GM23338 (cell line): ENCODE measurements around the gene DOCK11. TPM values are rescaled to one million over a fixed set of nuclear protein-coding genes. Genes with fewer than 3 reads are reported as not detected.

Experiments used
- ATAC-seq: fragments of 200-7000 bp; cut with Tn5 transposase; 3 replicates; pipeline ENCODE4 v1.9.1; 2020
- DNase-seq: peaks from one replicate; pipeline ENCODE4 v3.0.0-alpha.2; 2015; ENCODE audit warnings: low spot score
- H2AFZ ChIP-seq: fragments of 200-600 bp; sonication (generic); 2 replicates; pipeline ENCODE4 v1.8.0; 2016; ENCODE audit warnings: antibody characterized with exemption, mild to moderate bottlenecking, moderate library complexity
- H3F3A ChIP-seq: fragments of 200-600 bp; sonication (generic); replicated peaks from 2 replicates; pipeline ENCODE4 v1.8.0; 2017; ENCODE audit warnings: antibody characterized with exemption, mixed run types, low read depth
- H3K27ac ChIP-seq: fragments of 200-600 bp; sonication (generic); 2 replicates; pipeline ENCODE4 v1.6.1; 2016; ENCODE audit warnings: low read depth
- H3K27me3 ChIP-seq: fragments of 200-600 bp; sonication (generic); 2 replicates; pipeline ENCODE4 v1.8.0; 2016; ENCODE audit warnings: mild to moderate bottlenecking, mixed run types, moderate library complexity; ENCODE audit not compliant: insufficient read depth
- H3K36me3 ChIP-seq: fragments of 200-600 bp; sonication (generic); 2 replicates; pipeline ENCODE4 v1.8.0; 2016; ENCODE audit warnings: mild to moderate bottlenecking; ENCODE audit not compliant: insufficient read depth
- H3K4me1 ChIP-seq: fragments of 200-600 bp; sonication (generic); 2 replicates; pipeline ENCODE4 v1.8.0; 2016; ENCODE audit warnings: mild to moderate bottlenecking, moderate library complexity; ENCODE audit not compliant: insufficient read depth
- H3K4me2 ChIP-seq: fragments of 200-600 bp; sonication (generic); 2 replicates; pipeline ENCODE4 v1.7.1; 2017; ENCODE audit warnings: mixed run types
- H3K4me3 ChIP-seq: fragments of 200-600 bp; sonication (generic); 2 replicates; pipeline ENCODE4 v1.6.1; 2016; ENCODE audit warnings: mixed run types
- H3K79me2 ChIP-seq: fragments of 200-600 bp; sonication (generic); replicated peaks from 2 replicates; pipeline ENCODE4 v1.8.0; 2017; ENCODE audit warnings: mild to moderate bottlenecking; ENCODE audit not compliant: insufficient read depth
- H3K9me2 ChIP-seq: fragments of 200-600 bp; sonication (generic); 2 replicates; pipeline ENCODE4 v1.8.0; 2017; ENCODE audit not compliant: insufficient read depth
- H4K20me1 ChIP-seq: fragments of 200-600 bp; sonication (generic); replicated peaks from 2 replicates; pipeline ENCODE4 v1.8.0; 2017; ENCODE audit warnings: mild to moderate bottlenecking; ENCODE audit not compliant: insufficient read depth
- H3K27ac Mint-ChIP-seq: 2 replicates; pipeline ENCODE4 v1.8.0; 2020; ENCODE audit warnings: inconsistent platforms, mild to moderate bottlenecking, moderate library complexity, mixed read lengths
- H3K27me3 Mint-ChIP-seq: 3 replicates; pipeline ENCODE4 v1.8.0; 2022; ENCODE audit warnings: low read depth, mild to moderate bottlenecking, moderate library complexity, mixed read lengths, inconsistent platforms; ENCODE audit not compliant: insufficient read depth, poor library complexity
- H3K36me3 Mint-ChIP-seq: 3 replicates; pipeline ENCODE4 v1.8.0; 2021; ENCODE audit warnings: low read depth, mild to moderate bottlenecking, inconsistent platforms, moderate library complexity, mixed read lengths
- H3K4me1 Mint-ChIP-seq: 3 replicates; pipeline ENCODE4 v1.8.0; 2020; ENCODE audit warnings: mild to moderate bottlenecking, inconsistent platforms, mixed read lengths
- H3K4me3 Mint-ChIP-seq: 3 replicates; pipeline ENCODE4 v1.8.0; 2021; ENCODE audit warnings: moderate library complexity, mild to moderate bottlenecking, inconsistent platforms, mixed read lengths
- H3K9me3 Mint-ChIP-seq: 3 replicates; pipeline ENCODE4 v1.8.0; 2020; ENCODE audit warnings: moderate library complexity, mild to moderate bottlenecking, inconsistent platforms, mixed read lengths
- EZH2 ChIP-seq: fragments of 200-600 bp; sonication (generic); IDR thresholded peaks from one replicate; pipeline ENCODE4 v1.8.0; 2017; ENCODE audit warnings: antibody characterized with exemption, mild to moderate bottlenecking, low read depth; ENCODE audit not compliant: unreplicated experiment
- EZH2phosphoT487 ChIP-seq: fragments of 200-600 bp; sonication (generic); IDR thresholded peaks from one replicate; pipeline ENCODE4 v1.8.1; 2018; ENCODE audit warnings: antibody characterized with exemption; ENCODE audit not compliant: unreplicated experiment
- JUNB ChIP-seq: IDR thresholded peaks from one replicate; pipeline ENCODE4 v1.6.1; 2016; ENCODE audit warnings: antibody characterized with exemption; ENCODE audit not compliant: unreplicated experiment
- NANOG ChIP-seq: IDR thresholded peaks from 2 replicates; pipeline ENCODE4 v1.6.1; 2016; ENCODE audit warnings: antibody characterized with exemption, borderline replicate concordance
- POLR2AphosphoS5 ChIP-seq: IDR thresholded peaks from 2 replicates; pipeline ENCODE4 v1.6.1; 2016; ENCODE audit warnings: antibody characterized with exemption, low read depth
- STAT1 ChIP-seq: IDR thresholded peaks from one replicate; pipeline ENCODE4 v1.6.1; 2016; ENCODE audit warnings: antibody characterized with exemption; ENCODE audit not compliant: unreplicated experiment
- ZNF114 ChIP-seq: fragments of 250-450 bp; sonication (Bioruptor Pico); IDR thresholded peaks from 2 replicates; pipeline ENCODE4 v1.5.0; 2020; ENCODE audit warnings: mild to moderate bottlenecking, moderate library complexity
- polyA plus RNA-seq: library from polyadenylated mRNA; unstranded; fragments of >200 nt; fragmentation: Nextera tagmentation; extraction: Ambion mirVana; gene quantifications from 2 replicates; pipeline ENCODE4 v1.2.1, GENCODE V29; 2016
- total RNA-seq: library from RNA; depleted of rRNA; stranded (reverse); fragments of >200 nt; shearing (Covaris generic); gene quantifications from 2 replicates; pipeline ENCODE4 v1.2.3, GENCODE V29; 2014
- TF ChIP-seq, protein P1 (sequence below), 2 experiments: fragments of 200-600 bp in 1 of 2; sonication (generic) in 1 of 2; conservative IDR thresholded peaks; 2 replicates each; pipeline versions ENCODE4 v1.5.1 to v1.6.1; 2016 to 2017; ENCODE audit warnings: antibody characterized with exemption in 2 of 2, low read depth in 2 of 2, mild to moderate bottlenecking in 2 of 2, moderate library complexity in 1 of 2
- TF ChIP-seq, protein P2 (sequence below): IDR thresholded peaks from one replicate; pipeline ENCODE4 v1.6.1; 2018; ENCODE audit warnings: antibody characterized with exemption; ENCODE audit not compliant: unreplicated experiment
- TF ChIP-seq, protein P3 (sequence below): IDR thresholded peaks from 2 replicates; pipeline ENCODE4 v1.6.1; 2016; ENCODE audit warnings: antibody characterized with exemption

DOCK11 gene
- total and polyA plus RNA-seq, 2 experiments from 2014 or later: 6.0 to 12.3 TPM

DNA sequence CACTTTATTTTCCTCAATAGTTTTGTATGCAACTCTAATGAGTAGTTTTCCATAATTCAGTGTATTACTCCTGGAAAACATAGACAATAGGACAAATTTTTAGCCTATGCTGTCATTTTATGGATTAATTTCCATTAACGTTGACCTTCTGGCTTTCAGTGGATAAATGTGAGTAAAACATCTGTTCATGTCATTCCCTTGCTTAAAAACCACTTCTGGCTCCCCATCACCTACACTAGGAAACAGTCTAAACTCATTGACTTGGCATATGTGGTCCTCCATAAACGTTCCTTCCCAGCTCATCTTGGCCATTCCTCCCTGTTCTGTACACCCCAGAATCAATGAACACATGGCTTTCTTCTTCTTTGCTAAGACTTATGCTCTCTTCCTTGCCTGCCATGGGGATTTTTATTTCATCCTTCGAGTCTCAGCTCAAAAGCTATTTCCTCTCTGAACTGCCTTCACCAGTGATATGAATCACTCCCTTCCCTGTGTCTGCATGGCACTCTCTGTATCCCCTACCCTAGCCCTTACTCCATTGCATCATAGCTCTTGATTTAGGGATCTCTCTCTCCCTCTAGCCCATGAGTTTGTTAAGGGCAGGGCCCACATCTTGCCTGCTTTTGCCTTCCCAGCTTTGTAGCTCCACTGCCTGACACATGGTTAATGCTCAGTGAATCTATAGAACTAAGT, 34.8 kb downstream of the DOCK11 start:
- no peaks in the 10 kb centered on the region for H3K36me3 Mint-ChIP-seq
- ATAC-seq: no peak
- DNase-seq: no peak
- Histone ChIP-seq H3K4me1 (peaks cover 21% of the 10 kb centered on the region), H3K79me2 (no peaks in the 10 kb centered on the region), H3K27me3 (no peaks in the 10 kb centered on the region), H2AFZ (no peak overlapping the region), H3K4me3 (no peak overlapping the region), H4K20me1 (no peaks in the 10 kb centered on the region), H3K36me3 (no peaks in the 10 kb centered on the region), H3K4me2 (no peak overlapping the region), H3F3A (no peaks in the 10 kb centered on the region), H3K27ac (no peak overlapping the region), H3K9me2 (no peaks in the 10 kb centered on the region)
- no peak overlapping the region for H3K27ac Mint-ChIP-seq
- no peak overlapping the region for H3K4me3 Mint-ChIP-seq
- TF ChIP-seq POLR2AphosphoS5 (no peak), STAT1 (no peak)
- H3K9me3 Mint-ChIP-seq: no peaks in the 10 kb centered on the region; the same call in 2 of the 3 replicates
- peaks cover 37% of the 10 kb centered on the region for H3K4me1 Mint-ChIP-seq
- no peaks in the 10 kb centered on the region for H3K27me3 Mint-ChIP-seq

DNA sequence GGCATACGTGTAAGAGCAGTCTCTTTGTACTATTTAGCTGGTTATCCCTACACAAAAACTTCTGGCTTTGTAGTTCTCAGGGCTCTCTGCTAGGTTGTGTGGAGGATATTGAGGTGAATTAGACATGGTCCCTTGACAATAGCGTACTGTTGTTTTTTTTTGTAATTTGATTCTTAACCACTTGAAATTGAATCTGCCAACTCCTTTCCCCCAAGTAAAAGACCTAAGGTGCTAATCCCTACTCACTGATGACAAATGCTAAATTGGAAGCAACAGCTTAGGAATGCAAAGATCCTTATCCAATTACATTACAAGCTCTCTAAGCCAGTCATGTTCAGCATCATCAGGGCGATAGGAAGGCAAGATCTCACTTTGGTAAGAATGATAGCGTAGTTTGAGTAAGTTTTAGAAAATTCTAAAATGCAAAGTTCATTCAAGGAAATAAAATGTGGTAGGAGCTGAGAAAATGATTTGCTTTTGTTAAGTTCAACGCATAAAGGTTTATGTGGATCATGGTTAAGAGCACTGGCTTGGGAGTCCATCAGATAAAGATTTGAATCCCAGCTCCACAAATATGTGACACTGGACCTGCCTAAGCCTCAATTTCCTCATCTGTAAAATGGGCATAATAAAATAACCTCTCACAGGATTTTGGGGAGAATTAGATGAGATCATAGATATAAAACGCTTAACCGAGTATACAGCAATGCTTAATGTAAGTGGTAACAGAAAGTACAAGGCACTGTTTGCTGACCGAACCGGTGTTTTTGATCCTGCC, 39.3 kb downstream of the DOCK11 start:
- Mint-ChIP-seq H3K27ac (peak overlapping the region; percentile 84; the same call in 1 of the 2 replicates), H3K36me3 (no peaks in the 10 kb centered on the region), H3K9me3 (no peaks in the 10 kb centered on the region), H3K4me3 (peak overlapping the region; percentile 58), H3K27me3 (no peaks in the 10 kb centered on the region), H3K4me1 (peaks cover 38% of the 10 kb centered on the region)
- H3K27me3 ChIP-seq: no peaks in the 10 kb centered on the region
- H2AFZ ChIP-seq: no peak overlapping the region
- TF ChIP-seq EZH2 (no peak), JUNB (no peak), STAT1 (no peak), NANOG (no peak), ZNF114 (no peak), EZH2phosphoT487 (no peak), POLR2AphosphoS5 (no peak)
- TF ChIP-seq, protein P1, sequence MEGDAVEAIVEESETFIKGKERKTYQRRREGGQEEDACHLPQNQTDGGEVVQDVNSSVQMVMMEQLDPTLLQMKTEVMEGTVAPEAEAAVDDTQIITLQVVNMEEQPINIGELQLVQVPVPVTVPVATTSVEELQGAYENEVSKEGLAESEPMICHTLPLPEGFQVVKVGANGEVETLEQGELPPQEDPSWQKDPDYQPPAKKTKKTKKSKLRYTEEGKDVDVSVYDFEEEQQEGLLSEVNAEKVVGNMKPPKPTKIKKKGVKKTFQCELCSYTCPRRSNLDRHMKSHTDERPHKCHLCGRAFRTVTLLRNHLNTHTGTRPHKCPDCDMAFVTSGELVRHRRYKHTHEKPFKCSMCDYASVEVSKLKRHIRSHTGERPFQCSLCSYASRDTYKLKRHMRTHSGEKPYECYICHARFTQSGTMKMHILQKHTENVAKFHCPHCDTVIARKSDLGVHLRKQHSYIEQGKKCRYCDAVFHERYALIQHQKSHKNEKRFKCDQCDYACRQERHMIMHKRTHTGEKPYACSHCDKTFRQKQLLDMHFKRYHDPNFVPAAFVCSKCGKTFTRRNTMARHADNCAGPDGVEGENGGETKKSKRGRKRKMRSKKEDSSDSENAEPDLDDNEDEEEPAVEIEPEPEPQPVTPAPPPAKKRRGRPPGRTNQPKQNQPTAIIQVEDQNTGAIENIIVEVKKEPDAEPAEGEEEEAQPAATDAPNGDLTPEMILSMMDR (conservative IDR thresholded peaks at IDR 0.05; ENCODE audit: low read depth in 2 of 2): no peak
- TF ChIP-seq, protein P2, sequence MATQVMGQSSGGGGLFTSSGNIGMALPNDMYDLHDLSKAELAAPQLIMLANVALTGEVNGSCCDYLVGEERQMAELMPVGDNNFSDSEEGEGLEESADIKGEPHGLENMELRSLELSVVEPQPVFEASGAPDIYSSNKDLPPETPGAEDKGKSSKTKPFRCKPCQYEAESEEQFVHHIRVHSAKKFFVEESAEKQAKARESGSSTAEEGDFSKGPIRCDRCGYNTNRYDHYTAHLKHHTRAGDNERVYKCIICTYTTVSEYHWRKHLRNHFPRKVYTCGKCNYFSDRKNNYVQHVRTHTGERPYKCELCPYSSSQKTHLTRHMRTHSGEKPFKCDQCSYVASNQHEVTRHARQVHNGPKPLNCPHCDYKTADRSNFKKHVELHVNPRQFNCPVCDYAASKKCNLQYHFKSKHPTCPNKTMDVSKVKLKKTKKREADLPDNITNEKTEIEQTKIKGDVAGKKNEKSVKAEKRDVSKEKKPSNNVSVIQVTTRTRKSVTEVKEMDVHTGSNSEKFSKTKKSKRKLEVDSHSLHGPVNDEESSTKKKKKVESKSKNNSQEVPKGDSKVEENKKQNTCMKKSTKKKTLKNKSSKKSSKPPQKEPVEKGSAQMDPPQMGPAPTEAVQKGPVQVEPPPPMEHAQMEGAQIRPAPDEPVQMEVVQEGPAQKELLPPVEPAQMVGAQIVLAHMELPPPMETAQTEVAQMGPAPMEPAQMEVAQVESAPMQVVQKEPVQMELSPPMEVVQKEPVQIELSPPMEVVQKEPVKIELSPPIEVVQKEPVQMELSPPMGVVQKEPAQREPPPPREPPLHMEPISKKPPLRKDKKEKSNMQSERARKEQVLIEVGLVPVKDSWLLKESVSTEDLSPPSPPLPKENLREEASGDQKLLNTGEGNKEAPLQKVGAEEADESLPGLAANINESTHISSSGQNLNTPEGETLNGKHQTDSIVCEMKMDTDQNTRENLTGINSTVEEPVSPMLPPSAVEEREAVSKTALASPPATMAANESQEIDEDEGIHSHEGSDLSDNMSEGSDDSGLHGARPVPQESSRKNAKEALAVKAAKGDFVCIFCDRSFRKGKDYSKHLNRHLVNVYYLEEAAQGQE: no peak
- TF ChIP-seq, protein P3, sequence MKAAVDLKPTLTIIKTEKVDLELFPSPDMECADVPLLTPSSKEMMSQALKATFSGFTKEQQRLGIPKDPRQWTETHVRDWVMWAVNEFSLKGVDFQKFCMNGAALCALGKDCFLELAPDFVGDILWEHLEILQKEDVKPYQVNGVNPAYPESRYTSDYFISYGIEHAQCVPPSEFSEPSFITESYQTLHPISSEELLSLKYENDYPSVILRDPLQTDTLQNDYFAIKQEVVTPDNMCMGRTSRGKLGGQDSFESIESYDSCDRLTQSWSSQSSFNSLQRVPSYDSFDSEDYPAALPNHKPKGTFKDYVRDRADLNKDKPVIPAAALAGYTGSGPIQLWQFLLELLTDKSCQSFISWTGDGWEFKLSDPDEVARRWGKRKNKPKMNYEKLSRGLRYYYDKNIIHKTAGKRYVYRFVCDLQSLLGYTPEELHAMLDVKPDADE: no peak
- 0 out of 2 replicates have a peak overlapping the region, but pooled peaks have one; percentile 17 for H3K4me3 ChIP-seq
- H3F3A ChIP-seq: no peaks in the 10 kb centered on the region
- H4K20me1 ChIP-seq: no peaks in the 10 kb centered on the region
- H3K4me2 ChIP-seq: peak overlapping the region; percentile 61
- peaks cover 44% of the 10 kb centered on the region for H3K4me1 ChIP-seq
- H3K27ac ChIP-seq: peak overlapping the region; percentile 71; the same call in 1 of the 2 replicates
- H3K36me3 ChIP-seq: no peaks in the 10 kb centered on the region
- ATAC-seq (peak; percentile 74), DNase-seq (peak; percentile 31)
- H3K79me2 ChIP-seq: no peaks in the 10 kb centered on the region
- H3K9me2 ChIP-seq: no peaks in the 10 kb centered on the region
